HuH-7.5 (cell line): Measurements from ENCODE around the gene SEC31A.
"Not testable (repeated sequence)": the region's sequence is repeated elsewhere in the genome, so short reads cannot be mapped to it uniquely, and the experiment has no call there.

ENCODE experiments used
- DNase-seq: peaks from one replicate; pipeline ENCODE4 v3.0.0; 2011; ENCODE audit warnings: low spot score

Gene SEC31A

DNA sequence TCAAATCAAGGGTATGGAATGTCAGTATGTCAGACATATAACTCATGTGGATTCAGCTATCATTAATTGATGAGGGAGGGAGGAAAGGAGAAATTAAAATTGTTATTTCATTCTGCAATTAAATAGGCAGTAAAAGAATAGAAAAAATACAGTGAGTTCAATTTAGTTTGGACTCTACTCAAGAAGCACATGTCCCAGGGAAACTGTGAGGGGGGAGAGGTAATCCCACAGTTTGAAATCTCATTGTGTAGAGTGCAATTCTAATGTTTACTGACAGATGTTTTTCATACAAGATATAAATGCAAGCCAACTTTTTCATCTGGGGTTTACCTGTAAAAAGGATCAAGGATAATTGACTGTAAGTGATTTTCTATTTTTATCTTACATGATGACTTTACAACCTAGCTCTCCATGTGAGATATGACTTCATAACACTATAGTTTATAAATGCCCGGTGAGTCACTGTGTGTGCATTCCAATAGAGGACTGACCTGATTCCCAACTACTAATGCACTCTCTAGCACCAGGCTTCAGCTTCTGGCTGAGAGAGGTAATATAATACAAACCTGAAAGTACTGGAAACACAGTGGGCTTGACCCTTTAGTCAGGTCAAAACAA, 57.1 kb downstream of the SEC31A start:
- DNase-seq: no peak

DNA sequence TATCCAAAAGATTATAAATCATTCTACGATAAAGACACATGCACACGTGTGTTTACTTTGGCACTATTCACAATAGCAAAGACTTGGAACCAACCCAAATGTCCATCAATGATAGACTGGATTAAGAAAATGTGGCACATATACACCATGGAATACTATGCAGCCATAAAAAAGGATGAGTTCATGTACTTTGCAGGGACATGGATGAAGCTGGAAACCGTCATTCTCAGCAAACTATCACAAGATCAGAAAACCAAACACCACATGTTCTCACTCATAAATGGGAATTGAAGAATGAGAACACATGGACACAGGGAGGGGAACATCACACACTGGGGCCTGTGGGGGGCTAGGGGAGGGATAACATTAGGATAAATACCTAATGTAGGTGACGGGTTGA, 57.9 kb downstream of the SEC31A start:
- not testable (repeated sequence) for DNase-seq

DNA sequence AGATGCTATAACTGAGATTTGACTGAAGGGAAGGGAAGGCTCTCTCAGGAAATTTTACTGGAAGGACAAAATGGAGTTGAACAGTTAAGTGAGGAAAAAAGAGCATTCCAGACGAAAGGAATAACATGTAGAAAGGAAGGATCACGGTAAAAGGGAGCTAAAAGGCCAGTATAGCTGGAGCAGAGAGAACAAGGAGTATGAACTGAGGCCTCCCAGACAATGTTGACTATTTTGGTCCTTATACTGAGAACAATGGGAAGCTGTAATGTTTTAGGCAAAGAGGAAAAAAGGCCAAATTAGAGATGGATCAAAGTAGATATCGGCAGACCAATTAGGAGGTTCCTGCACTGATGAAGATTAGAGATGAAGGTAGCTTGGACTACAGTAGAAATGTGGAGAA, 65.5 kb downstream of the SEC31A start:
- DNase-seq: no peak

DNA sequence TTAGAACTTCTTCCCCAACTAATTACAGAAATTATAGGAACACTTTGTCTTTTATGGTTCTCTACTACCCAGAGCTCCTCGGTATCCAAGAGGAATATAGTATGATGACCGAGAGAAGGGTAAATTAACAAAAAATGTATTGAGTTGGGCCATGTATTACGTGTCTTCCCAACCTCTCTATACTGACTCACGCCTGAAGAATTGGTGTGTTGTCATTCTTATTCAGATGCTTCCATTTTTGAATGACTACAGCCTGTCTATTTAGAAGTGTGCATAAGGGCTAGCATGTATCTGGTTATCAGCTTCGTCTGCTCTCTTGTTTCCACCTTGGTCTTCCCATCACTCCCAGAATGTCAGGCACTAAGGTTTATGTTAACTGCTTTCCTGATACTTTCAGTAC, 67.9 kb downstream of the SEC31A start:
- DNase-seq: no peak

DNA sequence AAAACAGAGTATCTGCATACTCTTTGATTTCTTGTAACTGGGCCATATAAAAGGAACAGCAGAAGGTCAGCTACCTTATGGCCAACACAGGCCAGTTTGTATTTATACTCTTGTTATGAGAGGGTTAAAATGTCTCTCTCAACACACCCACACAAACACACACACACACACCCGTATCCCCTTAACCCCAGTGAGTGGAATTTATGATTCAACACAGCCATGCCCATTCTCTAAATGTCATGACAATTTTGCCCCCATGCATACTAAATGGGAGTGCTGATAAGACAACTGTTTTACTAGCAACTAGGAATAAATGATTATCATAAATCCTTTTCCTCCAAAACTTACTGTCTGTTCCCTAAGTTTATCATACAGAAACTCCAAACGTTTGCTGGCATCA, 70.3 kb downstream of the SEC31A start:
- DNase-seq: no peak

DNA sequence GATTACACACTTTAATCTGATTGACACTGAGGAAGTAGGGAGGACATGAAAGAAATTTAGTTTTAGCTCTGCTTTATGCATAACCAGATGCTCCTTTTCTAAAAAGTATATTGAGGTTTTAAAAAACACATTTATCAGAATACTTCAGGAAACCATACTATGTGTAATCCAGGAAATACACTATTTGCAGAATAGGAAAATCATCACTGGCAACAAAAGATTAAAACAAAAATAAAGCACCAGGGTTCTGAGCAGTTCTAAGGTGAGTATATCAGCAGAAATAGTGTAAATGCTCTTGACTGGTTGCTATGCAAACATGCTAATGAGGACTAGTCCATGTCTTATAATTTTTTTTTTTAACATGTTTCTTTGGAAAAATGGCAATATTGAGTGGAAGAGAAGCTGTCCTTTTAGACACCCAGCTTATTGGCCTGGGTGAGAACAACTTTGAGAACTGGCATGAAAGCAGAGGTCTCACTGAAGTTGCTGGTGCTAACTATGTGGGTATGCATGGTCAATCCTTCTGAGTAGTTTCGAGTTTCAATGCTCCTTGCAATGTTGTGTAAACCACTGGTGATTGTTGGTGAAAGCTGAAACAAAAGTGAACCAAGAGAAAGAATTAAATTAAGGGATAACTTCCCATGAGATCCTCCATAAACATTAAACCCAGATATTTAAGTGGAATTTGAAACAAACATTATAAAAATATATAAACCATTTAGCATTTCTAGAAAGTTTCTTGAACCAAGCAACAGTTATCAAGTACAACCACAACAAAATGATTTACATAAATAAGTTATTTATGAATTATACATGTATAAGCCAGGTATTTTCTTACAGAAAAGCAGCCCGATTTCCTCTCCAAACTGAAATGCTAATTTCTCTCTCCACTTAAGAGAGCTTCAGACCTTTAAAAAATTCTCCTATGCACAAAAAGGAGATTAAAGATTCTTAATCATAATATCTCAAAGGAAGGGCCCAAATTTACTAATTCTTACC, 72.0 kb downstream of the SEC31A start:
- no peak for DNase-seq

DNA sequence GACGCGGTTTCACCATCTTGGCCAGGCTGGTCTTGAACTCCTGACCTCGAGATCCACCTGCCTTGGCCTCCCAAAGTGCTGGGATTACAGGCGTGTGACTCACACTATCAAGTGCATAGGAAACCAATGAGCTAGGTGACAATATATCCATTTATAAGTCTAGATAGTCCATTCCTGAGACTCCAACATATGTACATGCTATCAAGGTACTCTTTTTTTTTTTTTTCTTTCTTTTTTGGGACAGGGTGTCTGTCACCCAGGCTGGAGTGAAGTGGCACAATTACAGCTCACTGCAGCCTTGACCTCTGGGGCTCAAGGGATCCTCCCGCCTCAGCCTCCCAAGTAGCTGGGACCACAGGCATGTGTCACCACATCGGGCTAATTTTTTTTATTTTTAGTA, 74.1 kb downstream of the SEC31A start:
- DNase-seq: not testable (repeated sequence)

DNA sequence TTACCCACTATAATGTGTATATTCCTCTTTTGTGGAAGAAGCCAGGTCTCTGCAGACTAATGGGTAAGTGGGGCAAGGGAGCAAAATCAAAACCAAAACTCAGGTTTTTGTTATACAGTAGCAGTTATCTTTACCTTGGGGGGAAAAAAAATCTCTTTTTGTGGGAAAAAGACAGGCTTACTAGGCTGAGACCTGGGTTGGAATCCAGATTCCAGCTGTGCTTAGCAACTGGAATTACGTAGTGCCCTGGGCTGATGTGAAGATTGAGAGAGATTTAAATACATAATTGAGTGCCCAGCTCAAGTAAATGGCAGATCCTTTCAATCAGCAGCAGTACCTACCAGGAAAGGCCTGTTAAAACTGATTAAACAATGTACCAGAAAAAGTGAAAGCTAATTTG, 76.9 kb downstream of the SEC31A start:
- no peak for DNase-seq

DNA sequence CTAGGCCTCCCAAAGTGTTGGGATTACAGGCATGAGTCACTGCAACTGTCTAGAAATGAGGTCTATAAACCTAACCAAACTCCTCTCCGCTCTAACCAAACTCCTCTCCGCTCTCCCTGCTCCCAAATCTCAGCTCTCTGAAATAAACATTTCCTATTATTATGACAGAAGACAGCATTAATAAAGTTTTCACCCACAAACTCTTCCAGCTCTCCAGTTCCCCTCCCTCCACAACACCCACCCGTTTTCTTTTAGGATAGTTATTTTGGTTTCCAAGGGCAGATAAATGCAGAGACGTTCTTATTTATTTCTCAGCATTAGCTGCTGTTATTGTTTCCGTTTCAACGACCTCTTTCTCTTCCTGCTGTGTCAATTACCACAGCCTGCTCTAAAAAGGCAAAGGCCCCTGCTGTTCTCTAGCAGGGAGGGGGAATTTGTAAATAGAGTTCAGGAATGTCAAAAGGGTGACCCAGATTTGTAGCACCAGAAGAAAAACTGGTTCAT, 79.1 kb downstream of the SEC31A start:
- no peak for DNase-seq

DNA sequence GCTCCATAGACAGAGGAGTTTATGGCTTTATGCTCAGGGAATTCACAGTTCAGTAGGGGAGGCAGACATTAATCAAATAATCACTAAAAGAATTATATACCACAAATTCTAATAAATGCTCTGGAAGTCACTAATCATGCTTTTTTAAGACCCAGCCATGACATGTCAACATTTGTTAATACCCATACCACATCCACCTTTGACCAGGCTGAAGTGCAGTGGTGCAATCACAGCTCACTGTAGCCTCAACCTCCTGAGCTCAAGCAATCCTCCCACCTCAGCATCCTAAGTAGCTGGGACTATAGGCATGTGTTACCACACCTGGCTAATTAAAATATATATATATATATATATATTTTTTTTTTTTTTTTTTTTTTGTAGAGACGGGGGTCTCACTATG, 79.6 kb downstream of the SEC31A start:
- no peak for DNase-seq

DNA sequence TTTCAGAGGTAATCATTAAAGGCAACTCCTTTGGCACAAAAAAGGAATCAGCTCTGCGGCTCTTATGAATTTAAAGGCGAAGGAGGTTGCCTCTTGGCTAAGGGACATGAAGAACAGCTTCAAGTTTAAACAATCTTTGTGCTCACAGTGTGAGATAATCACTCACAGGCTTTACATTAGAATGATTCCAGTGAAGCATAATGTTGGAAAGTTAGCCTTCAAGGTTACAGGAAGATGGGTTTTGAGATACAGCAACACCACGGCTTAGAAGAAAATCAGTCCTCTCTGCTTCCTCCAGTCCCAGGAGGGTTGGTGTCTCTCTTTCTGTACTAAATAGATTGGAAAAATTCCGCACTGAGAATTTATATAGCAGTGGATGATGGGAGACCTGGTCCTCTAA, 80.8 kb downstream of the SEC31A start:
- DNase-seq: no peak

DNA sequence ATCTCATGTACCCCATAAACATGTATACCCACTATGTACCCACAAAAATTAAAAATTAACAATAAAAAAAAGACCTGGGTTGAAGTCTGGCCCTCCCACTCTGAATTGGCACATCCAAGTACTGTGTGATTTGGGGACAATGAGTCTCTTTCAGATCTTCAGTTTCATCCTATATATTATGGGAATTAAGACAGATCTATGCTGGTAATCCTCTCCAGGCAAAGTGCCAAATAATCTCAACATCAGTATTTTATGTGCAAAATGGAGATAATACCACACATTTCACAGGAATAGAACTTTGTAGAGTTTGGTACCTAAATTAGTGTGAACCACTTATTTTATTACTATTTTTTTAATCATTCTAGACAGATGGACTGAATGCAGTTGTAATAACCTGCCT, 81.3 kb downstream of the SEC31A start:
- no peak for DNase-seq

DNA sequence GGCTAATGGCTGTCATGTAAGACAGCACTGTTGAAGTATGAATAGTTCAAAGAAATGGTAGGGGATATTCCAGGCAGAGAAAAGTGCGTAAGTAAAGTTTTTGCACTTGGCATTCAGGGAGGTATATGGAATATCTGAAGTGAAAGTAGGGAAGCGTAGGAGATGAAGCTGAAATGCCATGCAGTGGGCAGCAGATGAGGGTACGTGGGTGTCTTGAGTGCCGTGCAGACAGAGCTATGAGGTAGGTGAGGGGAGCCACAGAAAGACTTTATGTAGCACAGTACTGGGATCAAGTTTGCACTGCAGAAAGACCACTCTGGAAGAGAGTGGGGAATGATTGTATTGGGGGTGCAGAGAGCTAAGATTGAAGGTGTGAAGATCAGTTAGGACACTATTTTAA, 87.2 kb downstream of the SEC31A start:
- no peak for DNase-seq

DNA sequence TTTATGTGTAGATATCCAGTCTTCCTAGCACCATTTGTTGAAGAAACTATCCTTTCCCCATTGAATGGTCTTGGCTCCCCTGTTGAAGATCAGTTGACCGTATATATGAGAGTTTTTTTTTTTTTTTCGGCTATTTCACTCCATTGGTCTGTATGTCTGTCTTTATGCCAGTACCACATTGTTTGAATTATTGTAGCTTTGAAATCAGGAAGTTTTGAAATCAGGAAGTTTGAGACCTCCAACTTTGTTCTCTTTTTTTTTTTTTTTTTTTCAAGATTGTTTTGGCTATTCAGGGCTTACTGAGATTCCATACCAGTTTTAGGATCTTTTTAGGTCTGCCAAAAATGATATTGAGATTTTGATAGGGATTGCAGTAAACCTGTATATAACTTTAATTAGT, 88.0 kb downstream of the SEC31A start:
- no peak for DNase-seq

DNA sequence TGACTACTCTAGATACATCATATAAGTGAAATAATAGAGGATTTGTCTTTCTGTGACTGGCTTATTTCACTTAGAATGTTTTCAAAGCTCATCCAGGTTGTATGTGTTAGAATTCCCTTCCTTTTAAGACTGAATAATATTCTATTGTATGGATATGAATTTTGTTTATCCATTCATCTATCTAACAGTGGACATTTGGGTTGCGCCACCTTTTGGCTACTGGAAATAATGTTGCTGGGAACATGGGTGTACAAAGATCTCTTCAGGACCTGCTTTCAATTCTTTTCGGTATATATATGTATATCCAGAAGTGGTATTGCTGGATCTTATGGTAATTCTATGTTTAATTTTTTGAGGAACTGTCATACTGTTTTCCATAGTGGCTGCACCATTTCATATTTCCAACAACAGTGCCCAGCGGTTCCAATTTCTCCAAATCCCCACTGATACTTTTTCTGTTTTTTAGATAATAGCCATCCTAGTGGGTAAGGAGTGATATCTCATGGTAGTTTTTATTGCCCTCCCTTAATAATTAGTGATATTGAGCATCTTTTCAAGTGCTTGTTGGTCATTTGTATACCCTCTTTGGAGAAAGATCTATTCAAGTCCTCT, 88.9 kb downstream of the SEC31A start:
- DNase-seq: no peak

DNA sequence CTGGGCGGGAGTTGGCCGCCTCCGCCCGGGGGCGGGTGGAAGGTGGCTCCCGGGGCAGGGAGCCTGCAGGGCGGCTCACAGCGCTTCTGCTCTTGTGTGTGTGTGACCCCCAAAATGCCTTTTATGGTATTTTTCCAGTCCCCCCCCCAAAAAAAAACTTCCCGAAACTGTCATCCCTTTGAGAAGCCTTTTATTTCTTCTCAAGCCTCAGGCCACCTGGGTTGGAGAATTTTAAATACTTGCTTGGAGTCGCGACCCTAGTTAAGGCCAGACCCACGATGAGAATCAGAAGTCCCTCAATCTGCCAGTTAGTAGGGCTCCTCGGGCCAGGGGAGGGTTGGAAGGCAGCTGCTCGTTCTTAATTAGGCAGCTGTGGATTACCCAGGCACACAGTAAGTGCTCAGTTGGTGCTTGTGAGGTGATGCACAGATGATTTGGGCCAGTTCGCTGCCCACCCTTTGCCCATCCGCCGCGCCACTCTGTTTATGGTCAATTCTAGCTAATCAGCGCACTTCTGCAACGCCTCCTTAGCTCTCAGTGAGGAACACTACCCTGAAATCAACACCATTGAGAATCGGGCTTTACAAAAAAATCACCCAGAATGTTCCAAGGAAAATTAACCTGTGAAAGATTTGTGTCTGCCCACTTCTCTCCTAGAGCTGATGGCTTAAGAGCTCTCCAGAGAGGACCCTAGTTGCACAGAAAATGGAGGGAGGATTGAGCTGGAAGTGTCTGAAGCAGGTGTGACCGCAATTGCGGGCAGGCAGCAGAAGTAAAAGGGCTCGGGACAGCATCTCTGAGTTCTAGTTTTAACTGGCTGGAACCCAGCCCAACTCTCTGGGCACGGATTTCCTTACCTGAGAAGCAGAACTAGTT, 91.7 kb downstream of the SEC31A start:
- DNase-seq: no peak

DNA sequence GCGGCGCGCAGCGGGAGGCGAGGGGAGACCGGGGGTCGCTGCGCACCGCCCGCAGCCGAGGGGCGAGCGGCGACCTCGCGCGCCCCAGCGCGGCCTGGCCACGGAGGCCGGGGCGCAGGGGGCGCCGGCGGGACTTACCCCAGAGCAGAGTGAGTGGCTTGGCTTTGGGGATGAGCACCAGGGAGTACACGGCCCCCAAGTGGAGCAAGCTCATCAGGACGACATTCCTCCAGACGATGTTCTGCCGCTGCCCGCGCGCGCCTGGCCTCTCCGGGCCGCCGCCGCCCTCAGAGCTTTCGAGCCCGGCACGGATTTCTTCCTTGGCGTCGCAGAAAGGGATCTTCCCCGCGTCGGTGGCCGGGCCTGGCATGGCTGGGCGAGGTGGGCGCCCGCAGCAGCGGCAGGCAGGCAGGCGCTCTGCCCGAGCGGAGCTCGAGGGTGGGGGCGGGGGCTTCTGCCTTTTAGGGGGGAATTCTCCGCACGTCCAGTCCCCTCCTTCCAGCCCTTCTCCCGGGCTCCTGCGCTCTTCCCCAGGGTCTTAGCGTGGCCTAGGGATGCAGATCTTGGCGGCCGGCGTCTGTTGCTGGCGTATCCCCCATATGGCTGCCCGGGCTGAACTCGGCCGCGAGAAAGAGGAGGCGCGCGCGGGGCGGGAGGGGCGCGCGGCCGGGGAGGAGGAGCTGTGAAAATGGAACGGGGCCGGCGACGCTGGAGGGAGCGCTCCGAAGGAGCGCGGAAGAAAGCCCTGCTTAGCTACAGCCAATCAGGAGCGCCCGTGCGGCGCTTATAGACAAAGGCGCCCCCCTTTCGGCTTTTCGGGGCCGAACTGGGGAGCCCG, 92.6 kb downstream of the SEC31A start, which contains the start of gene SCD5:
Gene SCD5 (minus strand): TSS at position 629 of the 838 bp plus-strand sequence. CDS start 259 bp downstream, at position 370.
- DNase-seq: peak; percentile 55

DNA sequence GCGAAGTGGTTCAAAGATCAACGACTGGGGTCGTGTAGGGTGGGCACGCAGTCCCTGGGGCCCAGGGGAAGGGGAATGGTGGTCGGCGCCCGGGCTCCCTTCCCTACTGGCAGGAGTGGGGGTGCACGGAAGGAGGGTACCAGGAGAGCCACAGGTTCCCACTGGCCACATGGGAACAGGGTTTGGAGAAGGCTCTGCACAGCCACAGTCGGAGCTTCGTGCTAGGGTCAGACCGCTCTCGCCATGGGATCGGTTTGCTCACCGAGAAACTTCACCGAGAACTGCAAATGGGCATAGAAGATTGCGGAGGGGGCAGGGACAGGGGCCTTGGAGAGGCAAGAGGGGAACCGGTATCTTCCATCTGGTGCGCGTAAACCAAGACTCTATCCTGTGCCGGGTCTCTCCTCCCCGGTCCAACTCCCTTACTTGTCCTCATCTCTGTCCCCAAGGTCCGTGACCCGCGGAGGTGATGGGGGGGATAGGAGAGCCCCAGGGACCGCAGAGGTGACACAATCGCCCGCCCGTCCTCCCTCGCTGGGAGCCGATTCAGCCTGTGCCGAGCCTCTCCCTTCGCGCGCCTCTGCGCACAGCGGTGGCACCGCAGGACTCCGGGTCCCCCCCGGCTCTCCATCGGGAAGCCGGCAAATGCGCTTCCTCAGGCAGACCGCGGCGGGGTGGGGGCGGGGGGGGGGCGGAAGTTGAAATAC, 93.4 kb downstream of the SEC31A start:
- DNase-seq: peak; percentile 23

DNA sequence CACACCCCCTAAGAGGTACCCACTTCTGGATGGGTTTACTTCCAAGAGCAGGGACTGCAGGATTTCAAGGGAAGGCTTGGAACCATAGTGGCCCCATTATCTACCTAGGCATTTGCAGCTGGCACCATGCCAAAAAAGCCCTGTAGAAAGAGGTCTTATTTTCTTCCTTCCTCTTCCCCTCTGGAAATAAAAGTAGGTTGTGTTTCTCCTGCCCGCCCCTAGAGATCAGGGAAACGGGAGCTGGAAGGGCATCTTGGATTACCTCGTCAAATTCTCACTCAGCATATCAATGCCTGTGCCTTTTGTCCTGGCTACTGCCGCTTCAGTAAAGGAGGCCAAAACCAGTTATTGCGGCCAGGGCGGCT, 93.9 kb downstream of the SEC31A start:
- DNase-seq: peak; percentile 31
